PC-3 (cell line): ENCODE measurements around the gene C11orf68. TPM values are rescaled to one million over a fixed set of nuclear protein-coding genes. Genes with fewer than 3 reads are reported as not detected.

Source experiments
- ATAC-seq: fragments of 200-7000 bp; cut with Tn5 transposase; 2 replicates; pipeline ENCODE4 v1.9.1; 2020; ENCODE audit warnings: mild to moderate bottlenecking, moderate library complexity
- BruUV-seq: library from RNA; stranded (reverse); fragments of 400-500 nt; replicated peaks from 2 replicates; lab custom pipeline; 2021; lab: Mats Ljungman, UMichigan
- CTCF ChIA-PET: fragments of 300-600 bp; sonication (Branson Sonifier 250); formaldehyde crosslinking; loops from one replicate; lab custom pipeline; 2022; ENCODE audit warnings: antibody characterized with exemption; lab: Charles Lee
- POLR2A ChIA-PET: fragments of 300-600 bp; sonication (Branson Sonifier 250); formaldehyde crosslinking; loops from one replicate; lab custom pipeline; 2022; ENCODE audit warnings: antibody characterized with exemption; ENCODE audit not compliant: unreplicated experiment; lab: Charles Lee
- DNase-seq: peaks from one replicate; pipeline ENCODE4 v3.0.0-alpha.2; 2015
- H2AFZ ChIP-seq: fragments of 300-600 bp; sonication (generic); 2 replicates; pipeline ENCODE4 v1.6.0; 2016; ENCODE audit warnings: antibody characterized with exemption, low read length
- H3F3A ChIP-seq: fragments of 300-600 bp; sonication (generic); one replicate; pipeline ENCODE4 v1.6.0; 2017; ENCODE audit warnings: antibody characterized with exemption, low read length, control low read depth, mild to moderate bottlenecking; ENCODE audit not compliant: unreplicated experiment
- H3K27ac ChIP-seq: fragments of 300-600 bp; sonication (generic); 2 replicates; pipeline ENCODE4 v1.5.1; 2016; ENCODE audit warnings: mild to moderate bottlenecking, low read length
- H3K27me3 ChIP-seq: fragments of 300-600 bp; sonication (generic); 2 replicates; pipeline ENCODE4 v1.6.1; 2016; ENCODE audit warnings: low read length, mixed read lengths
- H3K36me3 ChIP-seq: fragments of 300-600 bp; sonication (generic); 2 replicates; pipeline ENCODE4 v1.6.1; 2016; ENCODE audit warnings: low read depth, mixed run types, low read length, mixed read lengths
- H3K4me1 ChIP-seq: fragments of 300-600 bp; sonication (generic); 2 replicates; pipeline ENCODE4 v1.5.1; 2016; ENCODE audit warnings: low read length; ENCODE audit not compliant: insufficient read depth
- H3K4me2 ChIP-seq: fragments of 300-600 bp; sonication (generic); 2 replicates; pipeline ENCODE4 v1.6.0; 2016; ENCODE audit warnings: low read length
- H3K4me3 ChIP-seq: fragments of 300-600 bp; sonication (generic); 2 replicates; pipeline ENCODE4 v1.5.1; 2016; ENCODE audit warnings: mild to moderate bottlenecking, low read length, mixed read lengths
- H3K79me2 ChIP-seq: fragments of 300-600 bp; sonication (generic); 2 replicates; pipeline ENCODE4 v1.6.1; 2017; ENCODE audit warnings: low read length, mixed read lengths
- H3K9ac ChIP-seq: fragments of 300-600 bp; sonication (generic); 2 replicates; pipeline ENCODE4 v1.6.0; 2016; ENCODE audit warnings: mild to moderate bottlenecking, low read length
- H3K9me2 ChIP-seq: fragments of 300-600 bp; sonication (generic); replicated peaks from 2 replicates; pipeline ENCODE4 v1.6.1; 2016; ENCODE audit warnings: mixed run types, low read length, mixed read lengths
- H3K9me3 ChIP-seq: fragments of 300-600 bp; sonication (generic); 2 replicates; pipeline ENCODE4 v1.6.1; 2016; ENCODE audit warnings: low read length, mixed read lengths
- H4K20me1 ChIP-seq: fragments of 300-600 bp; sonication (generic); 2 replicates; pipeline ENCODE4 v1.6.1; 2016; ENCODE audit warnings: low read length, mixed read lengths
- EZH2 ChIP-seq: fragments of 300-600 bp; sonication (generic); IDR thresholded peaks from one replicate; pipeline ENCODE4 v1.6.1; 2017; ENCODE audit warnings: antibody characterized with exemption, mild to moderate bottlenecking, low read length; ENCODE audit not compliant: unreplicated experiment
- EZH2phosphoT487 ChIP-seq: fragments of 300-600 bp; sonication (generic); IDR thresholded peaks from 2 replicates; pipeline ENCODE4 v1.6.1; 2018; ENCODE audit warnings: mild to moderate bottlenecking, antibody characterized with exemption, low read length, borderline replicate concordance
- intact Hi-C: fragments of 100-400 bp; cut with micrococcal nuclease; formaldehyde crosslinking; loops from 2 replicates; pipeline ENCODE4 v1.9.0; 2023
- total RNA-seq: library from RNA; depleted of rRNA; stranded (reverse); fragments of >200 nt; gene quantifications from 2 replicates; pipeline ENCODE4 v1.2.3, GENCODE V29; 2014
- TF ChIP-seq, protein P1 (sequence below): fragments of 300-600 bp; sonication (generic); conservative IDR thresholded peaks from 2 replicates; pipeline ENCODE4 v1.5.1; 2017; ENCODE audit warnings: antibody characterized with exemption, low read depth, mild to moderate bottlenecking, low read length

The C11orf68 gene
- total RNA-seq, 1 experiment from 2014 or later, result 61.3 TPM

DNA sequence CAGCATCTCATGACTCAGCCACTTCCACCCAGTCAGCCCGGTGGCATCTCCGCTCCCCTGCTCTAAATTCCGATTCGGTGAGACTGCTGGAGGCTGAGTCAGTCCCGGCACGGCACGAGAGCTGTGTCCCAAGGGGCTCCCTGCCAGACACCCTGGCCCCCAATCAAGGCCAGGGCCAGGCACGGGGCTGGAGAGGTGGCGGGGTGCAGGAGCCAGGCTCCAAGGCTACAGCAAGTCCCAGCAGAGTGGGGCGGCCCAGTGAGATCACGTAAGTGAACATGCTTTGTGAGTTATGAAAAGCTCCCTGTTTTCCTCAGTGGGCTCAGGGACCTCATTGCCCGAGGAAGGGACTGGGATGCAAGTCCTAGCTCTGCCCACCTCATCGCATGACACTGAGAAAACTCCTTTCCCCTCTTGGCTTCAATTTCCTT, 3.0 kb downstream of the C11orf68 start:
- no TSS peak for BruUV-seq
- TF ChIP-seq, protein P1, sequence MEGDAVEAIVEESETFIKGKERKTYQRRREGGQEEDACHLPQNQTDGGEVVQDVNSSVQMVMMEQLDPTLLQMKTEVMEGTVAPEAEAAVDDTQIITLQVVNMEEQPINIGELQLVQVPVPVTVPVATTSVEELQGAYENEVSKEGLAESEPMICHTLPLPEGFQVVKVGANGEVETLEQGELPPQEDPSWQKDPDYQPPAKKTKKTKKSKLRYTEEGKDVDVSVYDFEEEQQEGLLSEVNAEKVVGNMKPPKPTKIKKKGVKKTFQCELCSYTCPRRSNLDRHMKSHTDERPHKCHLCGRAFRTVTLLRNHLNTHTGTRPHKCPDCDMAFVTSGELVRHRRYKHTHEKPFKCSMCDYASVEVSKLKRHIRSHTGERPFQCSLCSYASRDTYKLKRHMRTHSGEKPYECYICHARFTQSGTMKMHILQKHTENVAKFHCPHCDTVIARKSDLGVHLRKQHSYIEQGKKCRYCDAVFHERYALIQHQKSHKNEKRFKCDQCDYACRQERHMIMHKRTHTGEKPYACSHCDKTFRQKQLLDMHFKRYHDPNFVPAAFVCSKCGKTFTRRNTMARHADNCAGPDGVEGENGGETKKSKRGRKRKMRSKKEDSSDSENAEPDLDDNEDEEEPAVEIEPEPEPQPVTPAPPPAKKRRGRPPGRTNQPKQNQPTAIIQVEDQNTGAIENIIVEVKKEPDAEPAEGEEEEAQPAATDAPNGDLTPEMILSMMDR, result no peak
- TF ChIP-seq EZH2 (no peak), EZH2phosphoT487 (no peak)
- H3F3A ChIP-seq, result peaks cover 5% of the 10 kb centered on the region
- no peaks in the 10 kb centered on the region for H3K9me3 ChIP-seq
- CTCF ChIA-PET, result interaction anchor here (1.1 to 1.3 kb wide), 2 partner anchors 16 to 28 kb away, joined by 3 to 16 read pairs; partner anchors contain the start of genes FIBP and FOSL1
- ATAC-seq, result peak; percentile 41
- H3K4me1 ChIP-seq, result peaks cover 72% of the 10 kb centered on the region
- intact Hi-C loops, result no loop called here
- DNase-seq, result peak; percentile 99
- no peak overlapping the region for H2AFZ ChIP-seq
- no peaks in the 10 kb centered on the region for H3K27me3 ChIP-seq
- H3K4me2 ChIP-seq, result peak overlapping the region; percentile 86
- H3K9me2 ChIP-seq, result no peaks in the 10 kb centered on the region
- POLR2A ChIA-PET, result interaction anchor here (0.5 to 1.7 kb wide), 8 partner anchors 13 to 1671 kb away, joined by 3 to 35 read pairs (median 8); partner anchors contain the start of genes CCDC85B, FIBP and FOSL1
- peak overlapping the region; percentile 76; the same call in 1 of the 2 replicates for H3K4me3 ChIP-seq
- no peaks in the 10 kb centered on the region for H3K36me3 ChIP-seq
- H4K20me1 ChIP-seq, result 0 out of 2 replicates have a peak, but pooled peaks cover 3% of the 10 kb centered on the region
- H3K9ac ChIP-seq, result peak overlapping the region; percentile 92
- peaks cover 73% of the 10 kb centered on the region for H3K79me2 ChIP-seq
- H3K27ac ChIP-seq, result peak overlapping the region; percentile 93

DNA sequence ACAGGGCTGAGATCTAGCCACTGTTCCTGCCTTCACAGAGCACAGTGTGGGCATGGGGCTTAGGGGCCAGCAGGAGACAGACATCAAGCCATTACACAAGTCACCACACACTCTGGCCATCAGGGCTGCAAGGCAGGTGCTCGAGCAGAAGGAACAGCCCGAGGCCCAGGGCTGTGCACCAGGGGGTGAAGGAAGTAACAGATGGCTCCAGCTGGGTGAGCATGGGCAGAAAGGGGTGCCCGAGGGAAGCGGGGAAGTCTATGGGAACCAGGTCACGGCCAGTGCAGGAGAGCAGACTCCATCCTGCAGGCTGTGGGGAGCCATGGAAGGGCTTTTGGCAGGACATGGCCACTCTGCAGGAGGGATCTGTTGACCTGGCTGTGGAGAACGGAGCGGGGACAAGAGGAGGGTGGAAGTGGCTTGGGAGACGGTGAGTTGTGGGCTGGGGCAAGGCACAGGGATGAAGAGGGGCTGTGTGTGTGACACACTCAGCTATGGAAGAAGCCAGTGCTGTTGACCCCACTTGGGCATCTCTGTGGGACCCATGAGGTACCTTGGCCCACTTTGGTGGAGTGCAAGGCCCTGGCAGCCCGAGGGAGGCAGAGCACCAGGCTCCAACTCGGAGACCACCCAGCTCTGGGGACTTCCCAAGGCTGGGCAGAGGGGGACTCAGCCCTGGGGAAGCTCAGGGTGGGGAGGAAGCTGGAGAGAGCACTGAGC, 3.6 kb downstream of the C11orf68 start:
- Histone ChIP-seq H3K79me2 (peaks cover 72% of the 10 kb centered on the region), H3K36me3 (no peaks in the 10 kb centered on the region), H2AFZ (no peak overlapping the region), H3K4me2 (peak overlapping the region; percentile 40), H3K9me3 (no peaks in the 10 kb centered on the region), H3F3A (peaks cover 5% of the 10 kb centered on the region), H3K27ac (peak overlapping the region; percentile 93), H3K4me1 (peaks cover 75% of the 10 kb centered on the region), H3K9ac (peak overlapping the region; percentile 92), H3K4me3 (no peak overlapping the region), H3K9me2 (no peaks in the 10 kb centered on the region), H4K20me1 (no peaks in the 10 kb centered on the region), H3K27me3 (no peaks in the 10 kb centered on the region)
- no TSS peak for BruUV-seq
- ATAC-seq (no peak; the same call in 1 of the 2 replicates), DNase-seq (no peak)
- TF ChIP-seq EZH2 (no peak), EZH2phosphoT487 (no peak)
- TF ChIP-seq, protein P1, result no peak
- intact Hi-C loops, result no loop called here
- ChIA-PET CTCF (interaction anchor here (1.1 to 1.3 kb wide), 2 partner anchors 15 to 27 kb away, joined by 3 to 16 read pairs; partner anchors contain the start of genes FIBP and FOSL1), POLR2A (interaction anchor here (0.5 to 1.7 kb wide), 8 partner anchors 12 to 1670 kb away, joined by 3 to 35 read pairs (median 8); partner anchors contain the start of genes CCDC85B, FIBP and FOSL1)
